Kidney tubule cell (primary cell): ENCODE data around the gene DRC7.
A peak's percentile ranks its signal among the peaks of the same experiment; 100 is the strongest.
"Not testable (repeated sequence)": the region's sequence is repeated elsewhere in the genome, so short reads cannot be mapped to it uniquely, and the experiment has no call there.

Experiments
- DNase-seq: peaks from one replicate; pipeline ENCODE4 v3.0.0-alpha.2; 2018; ENCODE audit warnings: low spot score

DRC7 gene

GRCh38 chr16:57713596-57713995 lies 19.0 kb downstream of the DRC7 start:
- no peak for DNase-seq

- no peak for DNase-seq
These were observed 19.4 kb downstream of the DRC7 start for GRCh38 chr16:57714047-57714446.

- DNase-seq, result peak; percentile 72
These were observed 25.6 kb downstream of the DRC7 start for GRCh38 chr16:57720142-57720575.

GRCh38 chr16:57721356-57722209 lies 27.0 kb downstream of the DRC7 start:
- peak; percentile 24 for DNase-seq

GRCh38 chr16:57722210-57722499 lies 27.5 kb downstream of the DRC7 start:
- no peak for DNase-seq

- no peak for DNase-seq
These were observed 28.0 kb downstream of the DRC7 start for GRCh38 chr16:57722651-57723050.

- DNase-seq, result peak; percentile 21
These were observed 28.6 kb downstream of the DRC7 start for GRCh38 chr16:57723170-57723569.

- DNase-seq, result no peak
These were observed 29.9 kb downstream of the DRC7 start for GRCh38 chr16:57724531-57724930.

- DNase-seq, result no peak
These were observed 30.5 kb downstream of the DRC7 start for GRCh38 chr16:57725151-57725550.

- DNase-seq, result no peak
These were observed 30.9 kb downstream of the DRC7 start for GRCh38 chr16:57725554-57725953.

- DNase-seq, result no peak
These were observed 31.4 kb downstream of the DRC7 start for GRCh38 chr16:57725976-57726375.

- DNase-seq, result no peak
These were observed 31.9 kb downstream of the DRC7 start for GRCh38 chr16:57726433-57726947.

- no peak for DNase-seq
These were observed 33.0 kb downstream of the DRC7 start for GRCh38 chr16:57727610-57728009.

- DNase-seq, result no peak
These were observed 34.0 kb downstream of the DRC7 start for GRCh38 chr16:57728336-57729181.

GRCh38 chr16:57729182-57729484 lies 34.5 kb downstream of the DRC7 start:
- DNase-seq, result no peak

GRCh38 chr16:57729852-57730251 lies 35.2 kb downstream of the DRC7 start:
- not testable (repeated sequence) for DNase-seq

- DNase-seq, result no peak
These were observed 36.4 kb downstream of the DRC7 start for GRCh38 chr16:57730771-57731730.

- DNase-seq, result no peak
These were observed 37.4 kb downstream of the DRC7 start for GRCh38 chr16:57732037-57732436.

GRCh38 chr16:57732714-57733113 lies 38.1 kb downstream of the DRC7 start:
- DNase-seq, result no peak

- no peak for DNase-seq
These were observed 39.8 kb downstream of the DRC7 start for GRCh38 chr16:57734308-57734924.

GRCh38 chr16:57734925-57735754 lies 40.5 kb downstream of the DRC7 start:
- peak; percentile 100 for DNase-seq
